Mesothelial cell of epicardium (in vitro differentiated cells): ENCODE data around the gene DBH. TPM values are rescaled to one million over a fixed set of nuclear protein-coding genes. Genes with fewer than 3 reads are reported as not detected.

Source experiments
- DNase-seq, 2 experiments: peaks; one replicate each; pipeline ENCODE4 v3.0.0; 2021; ENCODE audit warnings: low spot score in 2 of 2; ENCODE audit not compliant: unreplicated experiment in 2 of 2
- H3K27ac Mint-ChIP-seq: 2 replicates; pipeline ENCODE4 v1.8.0; 2021; ENCODE audit warnings: mixed read lengths
- H3K27me3 Mint-ChIP-seq: 2 replicates; pipeline ENCODE4 v1.8.0; 2021; ENCODE audit warnings: low read depth, mixed read lengths
- H3K36me3 Mint-ChIP-seq: 2 replicates; pipeline ENCODE4 v1.8.0; 2021; ENCODE audit warnings: mixed read lengths
- H3K4me1 Mint-ChIP-seq: 2 replicates; pipeline ENCODE4 v1.8.0; 2021; ENCODE audit warnings: mixed read lengths
- H3K4me3 Mint-ChIP-seq: 2 replicates; pipeline ENCODE4 v1.8.0; 2021; ENCODE audit warnings: mild to moderate bottlenecking, moderate library complexity, mixed read lengths
- H3K9me3 Mint-ChIP-seq: 2 replicates; pipeline ENCODE4 v1.8.0; 2021; ENCODE audit warnings: mixed read lengths
- total RNA-seq: library from RNA; stranded (reverse); gene quantifications from 3 replicates; pipeline ENCODE4 v1.2.1, GENCODE V29; 2021
- TF ChIP-seq, protein P1 (sequence below): fragments of 200-600 bp; sonication (generic); IDR thresholded peaks from one replicate; pipeline ENCODE4 v1.5.0; 2021; ENCODE audit warnings: antibody characterized with exemption; ENCODE audit not compliant: unreplicated experiment

DBH gene
- total RNA-seq, 1 donor from 2014 or later: not detected

DNA sequence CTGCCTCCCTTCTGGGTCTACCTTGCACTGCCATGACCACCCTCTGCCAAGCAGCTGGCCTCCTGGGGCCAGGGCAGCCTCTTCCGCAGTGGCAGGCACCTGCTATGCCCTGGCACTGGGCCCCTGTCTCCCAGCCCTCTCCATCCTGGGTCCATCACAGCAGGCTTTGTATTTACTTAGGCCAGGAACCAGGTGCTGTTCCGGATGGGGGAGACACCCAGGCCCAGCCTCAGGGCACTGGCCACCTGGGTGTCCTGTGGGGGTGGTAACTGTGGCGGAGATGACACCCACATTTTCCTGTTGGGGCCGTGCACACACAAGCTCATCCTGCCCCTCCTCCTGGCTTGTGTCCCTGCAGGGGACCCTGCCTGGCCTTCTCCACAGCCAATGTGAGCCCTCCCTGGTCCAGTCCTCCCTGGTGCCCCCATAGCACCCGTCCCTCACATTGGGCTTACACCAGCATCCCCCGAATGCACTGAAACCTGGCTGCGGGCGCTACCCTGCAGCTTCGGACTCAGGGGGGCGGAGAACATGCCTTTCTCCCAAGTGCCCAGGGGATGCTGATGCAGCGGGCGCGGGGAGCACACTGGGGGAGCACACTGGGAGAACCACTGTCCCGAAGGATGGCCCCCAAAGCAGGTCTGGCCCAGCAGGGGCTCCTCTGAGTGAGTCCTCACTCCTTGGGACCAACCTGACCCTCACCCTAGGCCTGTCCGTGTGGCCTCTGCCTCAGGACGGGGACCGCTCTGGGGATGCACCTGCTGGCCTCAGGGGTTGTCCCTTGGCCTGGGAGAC, 44.9 kb upstream of the DBH start:
- H3K36me3 Mint-ChIP-seq: no peaks in the 10 kb centered on the region
- TF ChIP-seq, protein P1, sequence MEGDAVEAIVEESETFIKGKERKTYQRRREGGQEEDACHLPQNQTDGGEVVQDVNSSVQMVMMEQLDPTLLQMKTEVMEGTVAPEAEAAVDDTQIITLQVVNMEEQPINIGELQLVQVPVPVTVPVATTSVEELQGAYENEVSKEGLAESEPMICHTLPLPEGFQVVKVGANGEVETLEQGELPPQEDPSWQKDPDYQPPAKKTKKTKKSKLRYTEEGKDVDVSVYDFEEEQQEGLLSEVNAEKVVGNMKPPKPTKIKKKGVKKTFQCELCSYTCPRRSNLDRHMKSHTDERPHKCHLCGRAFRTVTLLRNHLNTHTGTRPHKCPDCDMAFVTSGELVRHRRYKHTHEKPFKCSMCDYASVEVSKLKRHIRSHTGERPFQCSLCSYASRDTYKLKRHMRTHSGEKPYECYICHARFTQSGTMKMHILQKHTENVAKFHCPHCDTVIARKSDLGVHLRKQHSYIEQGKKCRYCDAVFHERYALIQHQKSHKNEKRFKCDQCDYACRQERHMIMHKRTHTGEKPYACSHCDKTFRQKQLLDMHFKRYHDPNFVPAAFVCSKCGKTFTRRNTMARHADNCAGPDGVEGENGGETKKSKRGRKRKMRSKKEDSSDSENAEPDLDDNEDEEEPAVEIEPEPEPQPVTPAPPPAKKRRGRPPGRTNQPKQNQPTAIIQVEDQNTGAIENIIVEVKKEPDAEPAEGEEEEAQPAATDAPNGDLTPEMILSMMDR: no peak
- no peaks in the 10 kb centered on the region for H3K27me3 Mint-ChIP-seq
- no peak for DNase-seq
- peaks cover 10% of the 10 kb centered on the region for H3K9me3 Mint-ChIP-seq
- H3K4me3 Mint-ChIP-seq: no peak overlapping the region
- no peaks in the 10 kb centered on the region for H3K4me1 Mint-ChIP-seq
- no peak overlapping the region for H3K27ac Mint-ChIP-seq

- no peaks in the 10 kb centered on the region for H3K36me3 Mint-ChIP-seq
- H3K4me3 Mint-ChIP-seq: no peak overlapping the region
- no peak for DNase-seq
- no peak overlapping the region for H3K27ac Mint-ChIP-seq
- no peaks in the 10 kb centered on the region for H3K27me3 Mint-ChIP-seq
- TF ChIP-seq, protein P1: no peak
- H3K4me1 Mint-ChIP-seq: no peaks in the 10 kb centered on the region
- peaks cover 14% of the 10 kb centered on the region for H3K9me3 Mint-ChIP-seq
These were observed 44.2 kb upstream of the DBH start for GRCh38 chr9:133591985-133592384.

- DNase-seq: no peak
- Mint-ChIP-seq H3K27me3 (no peaks in the 10 kb centered on the region), H3K4me3 (no peak overlapping the region), H3K36me3 (no peaks in the 10 kb centered on the region), H3K9me3 (peaks cover 22% of the 10 kb centered on the region), H3K4me1 (no peaks in the 10 kb centered on the region), H3K27ac (no peak overlapping the region)
- TF ChIP-seq, protein P1: no peak
These were observed 43.3 kb upstream of the DBH start for GRCh38 chr9:133592731-133593409.

DNA sequence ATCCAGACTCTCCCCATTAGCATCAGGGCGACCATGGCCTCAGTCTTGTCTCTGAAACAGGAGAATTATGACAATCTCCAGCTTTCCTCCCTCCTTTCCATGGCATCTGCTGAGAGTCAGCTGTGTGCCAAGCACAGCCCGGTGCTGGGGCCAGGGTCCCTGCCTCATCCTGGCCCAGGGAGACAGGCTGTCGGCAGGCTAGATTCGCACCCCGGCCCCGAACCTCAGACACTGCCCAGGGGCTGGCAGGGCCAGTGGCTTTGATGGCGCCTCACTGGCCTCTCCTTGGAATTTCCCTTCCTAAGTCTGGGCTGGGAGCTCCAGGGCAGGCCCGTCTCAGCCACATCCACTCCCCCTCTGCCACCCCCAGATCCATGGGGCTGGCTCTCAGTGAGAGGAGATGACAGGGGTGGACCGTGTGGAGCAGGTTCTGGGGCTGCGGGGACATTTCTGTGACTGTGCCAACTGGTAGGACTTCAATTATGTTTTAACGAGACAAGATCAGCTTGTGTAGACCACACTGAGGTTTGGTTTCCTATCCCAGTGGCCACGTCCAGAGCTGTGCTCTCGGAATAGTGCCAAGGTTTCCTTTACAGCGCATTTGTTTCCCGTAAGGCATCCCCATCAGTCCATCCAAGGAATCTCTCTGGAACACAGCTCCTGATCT, 42.4 kb upstream of the DBH start:
- H3K27ac Mint-ChIP-seq: no peak overlapping the region
- TF ChIP-seq, protein P1: no peak
- H3K4me1 Mint-ChIP-seq: no peaks in the 10 kb centered on the region
- peaks cover 21% of the 10 kb centered on the region for H3K9me3 Mint-ChIP-seq
- H3K36me3 Mint-ChIP-seq: no peaks in the 10 kb centered on the region
- H3K27me3 Mint-ChIP-seq: no peaks in the 10 kb centered on the region
- no peak overlapping the region for H3K4me3 Mint-ChIP-seq
- DNase-seq: no peak

DNA sequence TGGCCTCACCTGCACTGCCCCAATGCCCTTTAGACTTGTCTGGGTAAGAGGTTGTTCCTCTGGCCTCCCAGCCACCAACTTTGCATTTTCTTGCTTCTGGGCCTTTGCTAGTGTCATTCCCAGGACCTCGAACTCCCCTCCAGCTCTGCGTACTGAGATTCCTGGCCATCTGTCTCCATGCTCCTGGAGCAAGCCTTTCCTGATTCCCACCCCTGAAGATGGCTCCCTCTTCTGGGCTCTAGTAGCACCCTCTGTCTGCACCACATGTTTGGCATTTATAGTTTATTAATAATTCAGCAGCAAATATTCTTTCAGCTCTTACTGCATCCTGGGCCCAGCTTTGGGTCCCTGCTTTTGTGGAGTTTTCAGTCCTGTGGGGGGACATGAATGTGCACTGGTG, 41.9 kb upstream of the DBH start:
- no peaks in the 10 kb centered on the region for H3K36me3 Mint-ChIP-seq
- no peaks in the 10 kb centered on the region for H3K4me1 Mint-ChIP-seq
- H3K27me3 Mint-ChIP-seq: no peaks in the 10 kb centered on the region
- TF ChIP-seq, protein P1: no peak
- DNase-seq: no peak
- no peak overlapping the region for H3K4me3 Mint-ChIP-seq
- no peak overlapping the region for H3K27ac Mint-ChIP-seq
- peaks cover 21% of the 10 kb centered on the region for H3K9me3 Mint-ChIP-seq
